HG03064 (cell line): ENCODE results near the gene TNFAIP6.
"Not testable (repeated sequence)": the region's sequence is repeated elsewhere in the genome, so short reads cannot be mapped to it uniquely, and the experiment has no call there.

Source experiments
- ATAC-seq: cut with Tn5 transposase; IDR thresholded peaks from one replicate; pipeline ENCODE4 v1.9.1; 2021; ENCODE audit warnings: low read depth; ENCODE audit not compliant: unreplicated experiment

TNFAIP6 gene

DNA sequence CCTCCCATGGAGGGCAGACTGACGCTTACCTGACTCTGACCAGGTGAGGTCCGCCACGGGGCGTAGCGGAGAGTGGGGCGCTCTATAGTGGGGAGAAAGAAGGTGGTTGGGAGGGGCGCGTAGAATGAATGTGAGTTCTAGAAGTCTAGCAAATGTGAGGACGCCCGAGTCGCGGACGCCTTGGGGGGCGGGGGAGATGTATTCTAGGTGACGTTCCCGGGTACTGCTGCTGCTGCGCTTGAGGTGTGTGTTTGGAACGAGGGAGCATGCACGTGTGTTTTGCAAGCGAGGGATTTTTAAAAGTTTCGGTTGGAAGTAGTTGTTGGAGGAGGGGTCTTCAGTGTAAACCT is 53.1 kb downstream of the TNFAIP6 start:
- peak; percentile 32 for ATAC-seq

DNA sequence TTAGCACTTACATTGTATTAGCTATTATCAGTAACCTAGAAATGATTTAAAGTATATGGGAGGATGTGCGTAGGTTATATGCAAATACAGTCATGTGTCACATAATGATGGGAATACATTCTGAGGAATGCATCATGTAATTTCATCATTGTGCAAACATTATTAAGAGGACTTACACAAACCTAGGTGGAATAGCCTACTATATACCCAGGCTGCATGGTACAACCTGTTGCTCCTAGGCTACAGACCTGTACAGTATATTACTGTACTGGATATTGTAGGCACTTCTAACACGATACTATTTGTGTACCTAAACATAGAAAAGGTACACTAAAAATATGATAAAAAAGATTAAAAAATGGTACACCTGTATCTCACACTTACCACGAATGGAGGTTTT is 60.3 kb downstream of the TNFAIP6 start:
- no peak for ATAC-seq

DNA sequence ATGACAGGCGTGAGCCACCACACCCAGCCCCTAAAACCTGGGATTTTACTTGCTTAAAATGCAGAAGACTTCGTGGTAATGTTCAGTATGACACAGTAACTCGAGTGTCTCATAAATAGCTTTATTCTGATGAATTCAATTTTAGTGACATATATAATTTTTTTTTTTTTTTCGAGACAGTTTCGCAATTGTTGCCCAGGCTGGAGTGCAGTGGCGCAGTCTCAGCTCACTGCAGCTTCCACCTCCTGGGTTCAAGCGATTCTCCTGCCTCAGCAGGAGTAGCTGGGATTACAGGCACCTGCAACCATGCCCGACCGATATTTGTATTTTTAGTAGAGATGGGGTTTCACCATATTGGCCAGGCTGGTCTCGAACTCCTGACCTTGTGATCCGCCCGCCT is 64.3 kb downstream of the TNFAIP6 start:
- not testable (repeated sequence) for ATAC-seq

DNA sequence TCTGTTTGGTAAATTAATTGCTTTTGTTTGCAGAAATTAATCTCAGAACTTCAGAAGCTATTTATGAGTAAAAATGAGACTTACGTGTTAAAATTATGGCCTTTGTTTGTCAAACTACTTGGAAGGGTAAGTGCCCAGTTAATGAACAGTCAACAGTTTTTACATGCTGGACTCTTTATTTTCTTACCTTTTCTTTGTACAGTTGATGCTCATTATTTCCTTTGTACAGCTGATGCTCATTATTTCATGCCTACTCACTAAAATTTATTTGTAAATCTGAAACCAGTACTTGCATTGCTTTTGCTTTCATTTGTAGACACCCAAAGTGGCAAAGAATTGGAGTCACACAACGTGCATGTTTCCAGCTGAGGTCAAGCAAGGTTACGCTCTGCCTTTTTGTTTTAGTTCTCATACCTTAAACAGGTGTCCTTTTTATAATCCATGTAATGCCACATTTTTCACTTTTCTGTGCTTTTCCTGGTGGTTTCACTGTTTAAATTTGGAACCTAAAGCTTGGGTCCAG is 65.6 kb downstream of the TNFAIP6 start:
- peak; percentile 85 for ATAC-seq

DNA sequence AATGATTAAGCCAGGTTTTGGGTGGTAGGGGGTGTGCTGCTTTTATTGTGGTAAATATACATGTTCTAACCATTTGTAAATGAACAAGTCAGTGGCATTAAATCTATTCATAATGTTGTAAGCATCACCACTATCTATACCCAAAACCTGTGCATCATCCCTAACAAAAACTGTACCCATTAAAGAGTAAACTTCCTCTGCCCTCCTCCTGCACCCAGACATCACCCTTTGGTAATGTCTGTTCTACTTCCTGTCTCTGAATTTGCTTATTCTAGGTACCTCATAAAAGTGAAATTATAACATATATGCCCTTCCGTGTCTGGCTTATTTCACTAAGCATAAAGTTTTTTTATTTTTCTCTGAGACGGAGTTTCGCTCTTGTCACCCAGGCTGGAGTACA is 66.4 kb downstream of the TNFAIP6 start:
- ATAC-seq: no peak
